Keratinocyte (primary cell): ENCODE results near the gene RABL6. TPM values are rescaled to one million over a fixed set of nuclear protein-coding genes. Genes with fewer than 3 reads are reported as not detected.

Experiments used
- DNase-seq: peaks from one replicate; pipeline ENCODE4 v3.0.0-alpha.2; 2011; ENCODE audit warnings: low read depth, missing footprints, low spot score
- FAIRE-seq: peaks from 2 replicates; lab custom pipeline; 2011; peaks lifted over from hg19 to GRCh38; lab: Jason Lieb, UNC
- H2AFZ ChIP-seq: 2 replicates; pipeline ENCODE4 v1.6.0; 2012; ENCODE audit warnings: low read length, control low read depth, inconsistent platforms; ENCODE audit not compliant: control insufficient read depth
- H3K27ac ChIP-seq: 2 replicates; pipeline ENCODE4 v1.5.1; 2011; ENCODE audit warnings: low read length; ENCODE audit not compliant: control insufficient read depth, insufficient read depth
- H3K27me3 ChIP-seq: 3 replicates; pipeline ENCODE4 v1.6.0; 2011; ENCODE audit warnings: low read length; ENCODE audit not compliant: control insufficient read depth, insufficient read depth; ENCODE audit errors: extremely low read depth
- H3K36me3 ChIP-seq, 2 experiments: 2 replicates in 1 of 2; 3 replicates in 1 of 2; pipeline ENCODE4 v1.5.1; 2011; ENCODE audit warnings: low read length in 2 of 2, mild to moderate bottlenecking in 1 of 2; ENCODE audit not compliant: control insufficient read depth in 2 of 2, insufficient read depth in 2 of 2; ENCODE audit errors: extremely low read depth in 1 of 2
- H3K4me1 ChIP-seq: 3 replicates; pipeline ENCODE4 v1.5.1; 2011; ENCODE audit warnings: low read length; ENCODE audit not compliant: control insufficient read depth, insufficient read depth; ENCODE audit errors: extremely low read depth
- H3K4me2 ChIP-seq: 3 replicates; pipeline ENCODE4 v1.6.0; 2011; ENCODE audit warnings: low read depth, low read length; ENCODE audit not compliant: control insufficient read depth, insufficient read depth; ENCODE audit errors: extremely low read depth
- H3K4me3 ChIP-seq, 3 experiments: fragments of 200-600 bp in 1 of 3; sonication (generic) in 1 of 3; 2 replicates in 2 of 3; 3 replicates in 1 of 3; pipeline ENCODE4 v1.5.1; 2011 to 2016; ENCODE audit warnings: low read length in 3 of 3, mild to moderate bottlenecking in 3 of 3, control low read depth in 2 of 3, inconsistent platforms in 1 of 3, low read depth in 1 of 3, mixed read lengths in 1 of 3, mixed run types in 1 of 3, moderate library complexity in 1 of 3; ENCODE audit not compliant: control insufficient read depth in 2 of 3, insufficient read depth in 2 of 3; ENCODE audit errors: extremely low read depth in 1 of 3
- H3K79me2 ChIP-seq: 2 replicates; pipeline ENCODE4 v1.6.0; 2012; ENCODE audit warnings: low read length; ENCODE audit not compliant: control insufficient read depth, insufficient read depth
- H3K9ac ChIP-seq: 3 replicates; pipeline ENCODE4 v1.6.0; 2011; ENCODE audit warnings: low read length; ENCODE audit not compliant: control insufficient read depth, insufficient read depth; ENCODE audit errors: extremely low read depth
- H3K9me1 ChIP-seq: 3 replicates; pipeline ENCODE4 v1.6.0; 2011; ENCODE audit warnings: low read length; ENCODE audit not compliant: control insufficient read depth, insufficient read depth; ENCODE audit errors: extremely low read depth
- H3K9me3 ChIP-seq: 2 replicates; pipeline ENCODE4 v1.5.1; 2012; ENCODE audit warnings: low read depth, low read length; ENCODE audit not compliant: control insufficient read depth
- H4K20me1 ChIP-seq: 3 replicates; pipeline ENCODE4 v1.6.0; 2011; ENCODE audit warnings: low read length; ENCODE audit not compliant: control insufficient read depth, insufficient read depth; ENCODE audit errors: extremely low read depth
- EZH2 ChIP-seq: IDR thresholded peaks from one replicate; pipeline ENCODE4 v1.6.1; 2012; ENCODE audit warnings: inconsistent platforms, mild to moderate bottlenecking, low read length, moderate library complexity
- dilution Hi-C: fragments of 300-500 bp; cut with MboI; formaldehyde crosslinking; loops from one replicate; pipeline ENCODE4 v1.7.0; 2020; ENCODE audit warnings: low sequenced_read_pairs; ENCODE audit not compliant: extremely low pct_ligation_motif_present
- polyA plus RNA-seq, 5 experiments: library from polyadenylated mRNA; depleted of rRNA in 3 of 5; stranded (reverse) in 3 of 5; stranded (forward) in 1 of 5; unstranded in 1 of 5; fragments of >200 nt; gene quantifications; 1 replicate in 1 of 5; 2 replicates in 3 of 5; 3 replicates in 1 of 5; pipeline versions ENCODE4 v1.2.1 to v1.2.3, GENCODE V29; 2011 to 2012; ENCODE audit warnings: missing spikeins in 2 of 5, low read depth in 1 of 5, low replicate concordance in 1 of 5
- TF ChIP-seq, protein P1 (sequence below), 3 experiments: IDR thresholded peaks in 1 of 3; conservative IDR thresholded peaks in 1 of 3; optimal IDR thresholded peaks in 1 of 3; 2 replicates in 2 of 3; 3 replicates in 1 of 3; pipeline versions ENCODE3 to v1.5.1; 2011; ENCODE audit warnings: low read length in 3 of 3, mild to moderate bottlenecking in 3 of 3, moderate library complexity in 2 of 3, control low read depth in 1 of 3, inconsistent platforms in 1 of 3; ENCODE audit not compliant: insufficient read depth in 2 of 3; ENCODE audit errors: extremely low read depth in 1 of 3

Gene RABL6
- polyA plus RNA-seq, 1 donor (not counting 4 experiments of a cell fraction or from before 2014, with no cell fraction given) = 46.3 TPM

GRCh38 chr9:136826188-136826541 lies 18.4 kb downstream of the RABL6 start:
- FAIRE-seq = no peak
- H3K27ac ChIP-seq = no peak overlapping the region
- no peak overlapping the region for H3K4me3 ChIP-seq
- TF ChIP-seq, protein P1, sequence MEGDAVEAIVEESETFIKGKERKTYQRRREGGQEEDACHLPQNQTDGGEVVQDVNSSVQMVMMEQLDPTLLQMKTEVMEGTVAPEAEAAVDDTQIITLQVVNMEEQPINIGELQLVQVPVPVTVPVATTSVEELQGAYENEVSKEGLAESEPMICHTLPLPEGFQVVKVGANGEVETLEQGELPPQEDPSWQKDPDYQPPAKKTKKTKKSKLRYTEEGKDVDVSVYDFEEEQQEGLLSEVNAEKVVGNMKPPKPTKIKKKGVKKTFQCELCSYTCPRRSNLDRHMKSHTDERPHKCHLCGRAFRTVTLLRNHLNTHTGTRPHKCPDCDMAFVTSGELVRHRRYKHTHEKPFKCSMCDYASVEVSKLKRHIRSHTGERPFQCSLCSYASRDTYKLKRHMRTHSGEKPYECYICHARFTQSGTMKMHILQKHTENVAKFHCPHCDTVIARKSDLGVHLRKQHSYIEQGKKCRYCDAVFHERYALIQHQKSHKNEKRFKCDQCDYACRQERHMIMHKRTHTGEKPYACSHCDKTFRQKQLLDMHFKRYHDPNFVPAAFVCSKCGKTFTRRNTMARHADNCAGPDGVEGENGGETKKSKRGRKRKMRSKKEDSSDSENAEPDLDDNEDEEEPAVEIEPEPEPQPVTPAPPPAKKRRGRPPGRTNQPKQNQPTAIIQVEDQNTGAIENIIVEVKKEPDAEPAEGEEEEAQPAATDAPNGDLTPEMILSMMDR (optimal IDR thresholded peaks at IDR 0.05 in 1 of 3, IDR thresholded peaks at IDR 0.05 in 1 of 3, conservative IDR thresholded peaks at IDR 0.05 in 1 of 3; ENCODE audit: extremely low read depth in 1 of 3, insufficient read depth in 2 of 3, low read length in 3 of 3) = no peak
- no peak for TF ChIP-seq EZH2
- H3K36me3 ChIP-seq = peaks cover 21 to 35% of the 10 kb centered on the region in 2 experiments
- dilution Hi-C loops = no loop called here
- H3K9me3 ChIP-seq = no peaks in the 10 kb centered on the region
- H4K20me1 ChIP-seq = no peaks in the 10 kb centered on the region
- no peaks in the 10 kb centered on the region for H3K4me1 ChIP-seq
- H3K9me1 ChIP-seq = no peaks in the 10 kb centered on the region
- peaks cover 7% of the 10 kb centered on the region for H3K79me2 ChIP-seq
- H3K4me2 ChIP-seq = no peak overlapping the region
- no peak overlapping the region for H2AFZ ChIP-seq
- H3K27me3 ChIP-seq = no peaks in the 10 kb centered on the region
- no peak for DNase-seq
- H3K9ac ChIP-seq = no peak overlapping the region

DNA sequence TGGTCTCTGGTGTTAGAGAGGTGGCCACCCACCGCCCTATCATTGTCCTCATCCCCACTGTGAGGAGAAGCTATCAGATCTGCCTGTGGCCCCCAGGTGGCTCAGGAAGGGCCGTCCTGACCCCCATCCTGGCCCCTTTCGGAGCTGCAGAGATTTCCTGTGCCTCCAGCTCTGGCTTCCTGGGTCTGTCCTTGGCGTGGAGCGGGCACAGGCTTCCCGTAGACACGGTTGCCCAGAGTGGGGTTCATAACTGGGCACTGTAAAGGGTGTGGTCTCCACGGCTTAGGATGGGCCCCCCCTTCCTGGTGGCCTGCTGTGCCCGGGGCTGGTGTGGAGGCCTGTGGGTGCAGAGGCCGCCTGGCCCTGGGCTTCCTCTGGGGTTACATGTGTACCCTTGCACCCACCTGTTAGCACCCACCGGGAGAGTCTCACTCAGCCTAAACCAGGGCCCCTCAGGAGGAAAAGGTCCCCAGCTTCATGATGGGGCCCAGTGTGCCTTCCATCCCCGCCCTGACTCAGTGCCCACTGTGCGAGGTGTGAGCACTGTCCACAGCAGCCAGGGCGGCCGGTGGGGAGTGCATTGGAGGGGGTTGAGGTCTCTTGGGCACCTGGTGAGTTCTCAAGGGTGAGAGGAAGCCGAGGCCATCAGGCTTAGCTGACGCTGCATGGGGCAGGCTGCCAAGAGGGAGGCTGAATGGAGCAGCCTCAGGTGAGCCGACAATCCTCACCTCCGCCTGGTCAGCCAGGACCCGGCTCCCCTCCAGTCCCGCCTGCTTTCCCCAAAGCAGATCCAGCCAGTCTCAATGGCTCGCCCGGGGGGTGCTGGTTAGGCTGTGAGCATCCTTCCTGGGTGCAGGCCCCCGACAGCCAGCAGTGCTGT lies 19.2 kb downstream of the RABL6 start:
- dilution Hi-C loops = no loop called here
- peaks cover 21 to 38% of the 10 kb centered on the region in 2 experiments for H3K36me3 ChIP-seq
- no peak for FAIRE-seq

More for the DNA sequence above, 19.2 kb downstream of the RABL6 start:
- no peak overlapping the region for H3K4me3 ChIP-seq
- H3K4me2 ChIP-seq = no peak overlapping the region
- H3K79me2 ChIP-seq = peaks cover 3% of the 10 kb centered on the region
- no peak overlapping the region for H3K27ac ChIP-seq
- DNase-seq = no peak
- no peaks in the 10 kb centered on the region for H3K9me3 ChIP-seq
- no peak overlapping the region for H3K9ac ChIP-seq
- TF ChIP-seq, protein P1 (optimal IDR thresholded peaks at IDR 0.05 in 1 of 3, IDR thresholded peaks at IDR 0.05 in 1 of 3, conservative IDR thresholded peaks at IDR 0.05 in 1 of 3; ENCODE audit: extremely low read depth in 1 of 3, insufficient read depth in 2 of 3, low read length in 3 of 3) = no peak
- TF ChIP-seq EZH2 = no peak
- H3K27me3 ChIP-seq = no peaks in the 10 kb centered on the region
- no peaks in the 10 kb centered on the region for H4K20me1 ChIP-seq
- no peaks in the 10 kb centered on the region for H3K4me1 ChIP-seq
- no peaks in the 10 kb centered on the region for H3K9me1 ChIP-seq
- H2AFZ ChIP-seq = no peak overlapping the region
